ENCODE results near the gene HOGA1. TPM values are rescaled to one million over a fixed set of nuclear protein-coding genes. Genes with fewer than 3 reads are reported as not detected.
"Not testable (repeated sequence)": the region's sequence is repeated elsewhere in the genome, so short reads cannot be mapped to it uniquely, and the experiment has no call there.

The HOGA1 gene
- total RNA-seq, 1 experiment from 2014 or later = 1.4 TPM

DNA sequence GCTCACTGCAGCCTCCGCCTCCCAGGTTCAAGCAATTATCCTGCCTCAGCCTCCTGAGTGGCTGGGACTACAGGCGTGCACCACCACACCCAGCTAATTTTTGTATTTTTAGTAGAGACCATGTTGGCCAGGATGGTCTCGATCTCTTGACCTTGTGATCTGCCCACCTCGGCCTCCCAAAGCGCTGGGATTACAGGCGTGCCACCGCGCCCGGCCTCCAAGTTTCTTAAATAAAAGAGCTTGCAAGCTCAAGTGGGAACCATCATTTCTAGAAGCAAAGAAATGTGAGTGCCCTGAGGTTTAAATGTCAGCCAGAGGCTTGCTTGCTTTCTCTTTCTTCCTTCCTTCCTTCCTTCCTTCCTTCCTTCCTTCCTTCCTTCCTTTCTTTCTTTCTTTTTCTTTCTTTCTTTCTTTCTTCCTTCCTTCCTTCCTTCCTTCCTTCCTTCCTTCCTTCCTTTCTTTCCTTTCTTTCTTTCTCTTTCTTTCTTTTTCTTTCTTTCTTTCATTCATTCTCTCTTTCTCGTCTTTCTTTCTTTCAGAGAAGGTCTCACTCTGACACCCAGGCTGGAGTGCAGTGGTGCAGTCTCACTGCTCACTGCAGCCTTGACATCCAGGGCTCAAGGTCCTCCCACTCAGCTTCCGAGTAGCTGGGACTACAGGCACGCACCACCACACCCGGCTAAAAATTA, 58.4 kb downstream of the HOGA1 start:
- DNase-seq (ENCODE audit: extremely low read depth, low read depth) = not testable (repeated sequence)

DNA sequence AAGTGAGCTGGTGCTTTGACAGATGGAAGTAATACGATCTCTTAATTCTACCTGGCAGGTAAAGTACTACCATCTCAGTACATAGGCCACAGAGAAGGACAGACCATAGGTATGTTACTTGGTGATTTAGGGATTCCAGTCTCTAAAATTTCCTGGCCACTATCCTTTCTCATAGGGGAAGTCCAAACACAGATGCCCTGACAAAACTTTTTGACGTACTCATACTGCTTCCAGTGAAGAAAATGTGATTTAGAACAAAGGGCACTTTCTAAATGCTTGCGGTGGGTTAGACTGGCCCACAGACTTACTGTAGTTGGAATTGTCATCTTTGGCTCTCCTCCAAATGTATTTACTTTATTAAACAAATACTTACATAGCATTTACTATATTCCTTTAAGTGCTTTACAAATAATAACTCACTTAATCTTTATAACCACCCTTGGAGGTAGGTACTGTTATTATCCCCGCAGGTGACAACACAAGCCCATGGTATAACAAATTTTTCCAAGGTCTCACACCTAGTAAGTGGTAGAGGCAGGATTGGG, 59.3 kb downstream of the HOGA1 start:
- DNase-seq (ENCODE audit: extremely low read depth, low read depth) = no peak

DNA sequence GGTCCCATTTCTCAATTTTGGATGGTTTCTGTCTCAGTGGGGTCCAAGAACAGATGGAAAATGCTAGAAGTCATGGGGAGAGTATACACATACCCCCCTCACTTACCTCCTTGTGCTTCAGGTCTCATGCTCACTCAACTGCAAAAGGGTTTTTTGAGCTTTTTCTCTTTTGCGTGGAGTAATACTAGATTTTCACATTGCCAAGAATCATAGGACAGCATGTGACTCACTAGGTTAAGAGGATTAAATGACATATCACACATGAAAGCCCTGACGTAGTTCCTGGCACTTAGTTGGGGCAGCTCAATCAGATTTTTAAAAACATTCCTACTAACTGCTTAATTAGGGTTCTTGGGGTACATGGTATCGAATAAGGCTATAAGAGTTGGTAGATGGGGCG, 60.7 kb downstream of the HOGA1 start:
- no peak for DNase-seq (ENCODE audit: extremely low read depth, low read depth)

GRCh38 chr10:97647556-97647955, 63.4 kb downstream of the HOGA1 start:
- DNase-seq (ENCODE audit: extremely low read depth, low read depth) = no peak

DNA sequence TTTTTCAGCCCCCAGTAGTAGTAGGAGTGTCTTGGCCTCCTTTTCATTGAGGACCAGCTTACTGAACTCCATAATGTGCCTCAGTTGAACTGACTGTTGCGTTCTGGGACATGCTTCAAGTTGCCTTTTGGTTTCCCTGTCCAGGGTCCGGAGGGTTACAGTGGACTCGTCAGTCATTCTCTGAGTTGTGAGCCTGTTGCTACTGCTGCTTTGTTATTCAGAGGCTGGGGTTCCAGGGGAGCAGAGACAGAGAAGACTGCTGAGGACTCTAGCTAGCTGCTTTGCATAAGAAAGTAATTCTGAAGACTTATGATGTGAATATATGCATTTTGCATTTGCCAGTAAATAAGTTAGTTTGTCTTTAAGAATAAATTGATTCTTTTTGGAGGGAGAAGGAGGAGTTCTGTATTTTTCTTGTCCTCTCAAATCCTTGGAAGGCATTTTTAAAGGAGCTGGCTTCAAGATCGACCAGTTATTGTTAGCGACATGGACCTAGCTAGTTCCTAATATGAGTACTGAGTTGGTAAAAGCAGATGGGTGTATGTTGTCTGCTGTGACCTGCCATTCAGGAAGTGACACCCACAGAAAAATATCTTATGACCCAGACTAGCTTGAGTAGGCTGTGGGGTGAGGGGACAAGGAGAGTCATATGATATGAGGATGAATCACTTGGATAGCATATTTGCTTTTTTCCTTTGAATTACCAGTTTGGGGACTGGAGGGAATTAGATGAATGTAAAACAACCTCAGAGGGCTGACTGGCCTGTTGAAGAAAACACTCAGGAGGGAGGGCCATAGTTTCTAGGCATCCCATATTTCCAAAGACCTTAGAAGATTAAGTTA, 64.6 kb downstream of the HOGA1 start:
- peak; percentile 38 for DNase-seq (ENCODE audit: extremely low read depth, low read depth)

- DNase-seq (ENCODE audit: extremely low read depth, low read depth) = not testable (repeated sequence)
These were observed 65.2 kb downstream of the HOGA1 start for GRCh38 chr10:97649405-97649750.

GRCh38 chr10:97650726-97651125, 66.5 kb downstream of the HOGA1 start:
- DNase-seq (ENCODE audit: extremely low read depth, low read depth) = no peak

DNA sequence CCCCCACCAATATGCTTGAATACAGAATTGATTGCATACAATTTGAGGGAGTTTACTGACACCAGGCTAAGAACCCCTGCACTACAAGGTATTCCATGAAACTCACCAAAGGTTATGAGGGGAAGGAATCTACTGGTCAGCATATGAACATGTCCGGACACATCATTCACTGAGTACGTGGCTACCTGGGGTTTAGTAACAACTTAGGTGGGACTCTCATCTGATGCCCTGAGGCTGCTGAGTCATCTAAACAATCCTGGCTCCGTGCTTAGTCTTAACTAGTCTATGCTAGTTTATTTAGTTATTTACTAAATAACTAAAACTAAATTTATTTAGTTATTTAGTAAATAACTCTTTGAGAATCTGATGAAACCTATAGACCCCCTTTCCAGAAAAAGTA, 67.6 kb downstream of the HOGA1 start:
- no peak for DNase-seq (ENCODE audit: extremely low read depth, low read depth)

- DNase-seq (ENCODE audit: extremely low read depth, low read depth) = no peak
These were observed 72.6 kb downstream of the HOGA1 start for GRCh38 chr10:97656777-97657176.

GRCh38 chr10:97659589-97659988, 75.4 kb downstream of the HOGA1 start:
- no peak for DNase-seq (ENCODE audit: extremely low read depth, low read depth)

Other genes with a start within 250 kb of the HOGA1 start
- gene FRAT2, start 249.7 kb upstream of the HOGA1 start, total RNA-seq (2014; rRNA removed; shearing (Covaris generic)) = 10.0 and 12.4 TPM in 2 replicates
- 62.6 and 66.8 TPM in 2 replicates for gene RRP12, start 183.0 kb upstream of the HOGA1 start, total RNA-seq (2014; rRNA removed; shearing (Covaris generic))
- gene PGAM1, start 158.2 kb upstream of the HOGA1 start, total RNA-seq (2014; rRNA removed; shearing (Covaris generic)) = 432 and 436 TPM in 2 replicates
- gene EXOSC1, start 138.4 kb upstream of the HOGA1 start, total RNA-seq (2014; rRNA removed; shearing (Covaris generic)) = 85.8 and 96.3 TPM in 2 replicates
- 34.3 and 35.4 TPM in 2 replicates for gene ZDHHC16, start 138.2 kb upstream of the HOGA1 start, total RNA-seq (2014; rRNA removed; shearing (Covaris generic))
- gene MMS19, start 86.0 kb upstream of the HOGA1 start, total RNA-seq (2014; rRNA removed; shearing (Covaris generic)) = 61.4 and 63.2 TPM in 2 replicates
- gene UBTD1, start 85.5 kb upstream of the HOGA1 start, total RNA-seq (2014; rRNA removed; shearing (Covaris generic)) = 3.4 and 3.8 TPM in 2 replicates
- 2.0 and 3.1 TPM in 2 replicates for gene ANKRD2, start 11.6 kb upstream of the HOGA1 start, total RNA-seq (2014; rRNA removed; shearing (Covaris generic))
- gene C10orf62, start 5.3 kb downstream of the HOGA1 start, total RNA-seq (2014; rRNA removed; shearing (Covaris generic)) = 0.12 TPM in 1 of 2 replicates, not detected in the other
- gene MORN4, start 49.1 kb downstream of the HOGA1 start, total RNA-seq (2014; rRNA removed; shearing (Covaris generic)) = 13.3 and 19.5 TPM in 2 replicates
- 13.4 and 13.7 TPM in 2 replicates for gene PI4K2A, start 56.3 kb downstream of the HOGA1 start, total RNA-seq (2014; rRNA removed; shearing (Covaris generic))
- gene AVPI1, start 102.9 kb downstream of the HOGA1 start, total RNA-seq (2014; rRNA removed; shearing (Covaris generic)) = 147 and 192 TPM in 2 replicates
- gene MARVELD1, start 129.3 kb downstream of the HOGA1 start, total RNA-seq (2014; rRNA removed; shearing (Covaris generic)) = 20.1 and 23.1 TPM in 2 replicates
- gene ZFYVE27, start 152.7 kb downstream of the HOGA1 start, total RNA-seq (2014; rRNA removed; shearing (Covaris generic)) = 22.5 and 26.0 TPM in 2 replicates
- not detected in 2 replicates for gene SFRP5, start 187.6 kb downstream of the HOGA1 start, total RNA-seq (2014; rRNA removed; shearing (Covaris generic))